HepG2 (cell line): ENCODE measurements around the gene ZNF213. TPM values are rescaled to one million over a fixed set of nuclear protein-coding genes. Genes with fewer than 3 reads are reported as not detected.

ENCODE experiments used
- ATAC-seq: fragments of 200-7000 bp; cut with Tn5 transposase; 3 replicates; pipeline ENCODE4 v1.9.1; 2020; ENCODE audit warnings: mild to moderate bottlenecking, moderate library complexity
- BruUV-seq: library from RNA; stranded (reverse); fragments of 400-500 nt; replicated peaks from 2 replicates; lab custom pipeline; 2021; lab: Mats Ljungman, UMichigan
- CTCF ChIA-PET: fragments of 300-600 bp; formaldehyde crosslinking; extraction: SDS; loops from one replicate; lab custom pipeline; 2021; ENCODE audit warnings: low total read pairs, inconsistent platforms, low intra/inter-chr PET ratio; lab: Yijun Ruan, JAX
- POLR2A ChIA-PET: fragments of 350-600 bp; sonication (Branson Sonifier 250); formaldehyde crosslinking; loops from one replicate; lab custom pipeline; 2020; ENCODE audit warnings: antibody characterized with exemption, inconsistent platforms; lab: Yijun Ruan, JAX
- DNase-seq: peaks from one replicate; pipeline ENCODE4 v3.0.0-alpha.2; 2015; ENCODE audit warnings: low spot score
- FAIRE-seq: peaks from 3 replicates; lab custom pipeline; 2011; peaks lifted over from hg19 to GRCh38; lab: Jason Lieb, UNC
- H2AFZ ChIP-seq: one replicate; pipeline ENCODE4 v1.6.1; 2011; ENCODE audit warnings: low read length, inconsistent platforms
- H3K27ac ChIP-seq: fragments of 300-600 bp; 3 replicates; pipeline ENCODE4 v1.8.0; 2011; ENCODE audit warnings: mixed run types, mild to moderate bottlenecking, mixed read lengths, low read length, inconsistent platforms; ENCODE audit not compliant: insufficient read depth; ENCODE audit errors: extremely low read length
- H3K27me3 ChIP-seq, 2 experiments: fragments of 200-600 bp in 1 of 2; 2 replicates in 1 of 2; 3 replicates in 1 of 2; pipeline versions ENCODE4 v1.6.0 to v1.8.0; 2011; ENCODE audit warnings: low read length in 2 of 2, mild to moderate bottlenecking in 2 of 2, moderate library complexity in 2 of 2, inconsistent platforms in 1 of 2; ENCODE audit not compliant: insufficient read depth in 2 of 2, control insufficient read depth in 1 of 2
- H3K36me3 ChIP-seq, 2 experiments: fragments of 200-600 bp in 1 of 2; replicated peaks in 1 of 2; 2 replicates in 1 of 2; 3 replicates in 1 of 2; pipeline versions ENCODE4 v1.5.1 to v1.8.0; 2011; ENCODE audit warnings: low read length in 2 of 2, inconsistent platforms in 1 of 2; ENCODE audit not compliant: insufficient read depth in 2 of 2, control insufficient read depth in 1 of 2
- H3K4me1 ChIP-seq: 2 replicates; pipeline ENCODE4 v1.5.1; 2012; ENCODE audit warnings: low read length, inconsistent platforms; ENCODE audit not compliant: insufficient read depth
- H3K4me2 ChIP-seq: 2 replicates; pipeline ENCODE4 v1.6.0; 2011; ENCODE audit warnings: low read depth, low read length, inconsistent platforms
- H3K4me3 ChIP-seq, 3 experiments: fragments of 200-600 bp in 1 of 3; sonication (generic), shearing (Covaris generic) in 1 of 3; replicated peaks in 1 of 3; 2 replicates each; pipeline ENCODE4 v1.5.1; 2011 to 2016; ENCODE audit warnings: low read length in 3 of 3, inconsistent platforms in 2 of 3, low read depth in 2 of 3, mild to moderate bottlenecking in 2 of 3, control low read depth in 1 of 3, mixed read lengths in 1 of 3; ENCODE audit not compliant: insufficient read depth in 1 of 3
- H3K79me2 ChIP-seq: one replicate; pipeline ENCODE4 v1.6.1; 2011; ENCODE audit warnings: low read length, inconsistent platforms; ENCODE audit not compliant: insufficient read depth
- H3K9ac ChIP-seq: 2 replicates; pipeline ENCODE4 v1.6.0; 2011; ENCODE audit warnings: mild to moderate bottlenecking, low read depth, low read length, inconsistent platforms; ENCODE audit not compliant: insufficient read depth
- H3K9me3 ChIP-seq: 2 replicates; pipeline ENCODE4 v1.5.1; 2012; ENCODE audit warnings: mild to moderate bottlenecking, low read length
- H4K20me1 ChIP-seq: 2 replicates; pipeline ENCODE4 v1.6.0; 2011; ENCODE audit warnings: inconsistent platforms, mild to moderate bottlenecking, low read length, moderate library complexity; ENCODE audit not compliant: insufficient read depth
- KAT8 ChIP-seq: IDR thresholded peaks from 2 replicates; pipeline ENCODE4 v1.6.1; 2016; ENCODE audit warnings: missing genetic modification reagents, missing compliant biosample characterization
- KDM5A ChIP-seq: fragments of 200-600 bp; sonication (generic); IDR thresholded peaks from 2 replicates; pipeline ENCODE4 v1.7.0; 2018; ENCODE audit warnings: antibody characterized with exemption, mild to moderate bottlenecking, low read length, borderline replicate concordance
- MLLT10 ChIP-seq: sonication (generic); formaldehyde crosslinking; IDR thresholded peaks from 2 replicates; pipeline ENCODE4 v1.4.0; 2020; ENCODE audit warnings: missing genetic modification reagents
- SALL2 ChIP-seq: sonication (generic); formaldehyde crosslinking; IDR thresholded peaks from 2 replicates; pipeline ENCODE4 v1.8.1; 2023; ENCODE audit warnings: mild to moderate bottlenecking, missing genetic modification reagents, inconsistent platforms
- ZBTB10 ChIP-seq: sonication (generic); formaldehyde crosslinking; IDR thresholded peaks from 2 replicates; pipeline ENCODE4 v1.4.0; 2020; ENCODE audit warnings: missing genetic modification reagents, borderline replicate concordance
- ZFP36L1 ChIP-seq: sonication (generic); formaldehyde crosslinking; IDR thresholded peaks from 2 replicates; pipeline ENCODE4 v1.8.0; 2022; ENCODE audit warnings: mild to moderate bottlenecking, missing genetic modification reagents, moderate library complexity
- ZMYM2 ChIP-seq: sonication (generic); formaldehyde crosslinking; IDR thresholded peaks from 2 replicates; pipeline ENCODE4 v1.8.0; 2022; ENCODE audit warnings: mild to moderate bottlenecking, missing genetic modification reagents
- ZNF142 ChIP-seq: sonication (generic); formaldehyde crosslinking; IDR thresholded peaks from 2 replicates; pipeline ENCODE4 v1.4.0; 2020; ENCODE audit warnings: missing genetic modification reagents
- ZNF18 ChIP-seq: sonication (generic); formaldehyde crosslinking; IDR thresholded peaks from 2 replicates; pipeline ENCODE4 v1.8.0; 2022; ENCODE audit warnings: mild to moderate bottlenecking, missing genetic modification reagents; ENCODE audit not compliant: insufficient replicate concordance
- ZNF709 ChIP-seq: sonication (generic); formaldehyde crosslinking; IDR thresholded peaks from 2 replicates; pipeline ENCODE4 v1.5.0; 2020; ENCODE audit warnings: mild to moderate bottlenecking, missing genetic modification reagents
- WGBS: methylation state at CpG from one replicate; pipeline ENCODE4 v1.1.6; 2017; ENCODE audit warnings: low lambda C conversion rate; 5-methylcytosine and 5-hydroxymethylcytosine counted together
- in situ Hi-C: cut with HindIII; loops from 2 replicates; pipeline ENCODE4 v1.10.0; 2017; ENCODE audit warnings: low pct_unique_long_range_greater_than_20kb; ENCODE audit not compliant: extremely low pct_ligation_motif_present
- intact Hi-C: fragments of 100-400 bp; cut with micrococcal nuclease; formaldehyde crosslinking; loops from one replicate; pipeline ENCODE4 v1.10.0; 2022; ENCODE audit not compliant: unreplicated experiment
- polyA plus RNA-seq, 8 experiments: library from polyadenylated mRNA; depleted of rRNA in 3 of 8; stranded (reverse) in 7 of 8; unstranded in 1 of 8; fragments of >200 nt; fragmentation: Illumina TruSeq in 4 of 8; extraction: Trizol in 4 of 8; gene quantifications; 2 replicates each; pipeline versions ENCODE4 v1.2.1 to v1.2.3, GENCODE V29; 2011 to 2016; ENCODE audit warnings: low read depth in 4 of 8, missing spikeins in 1 of 8, mixed read lengths in 1 of 8; ENCODE audit not compliant: insufficient read depth in 1 of 8
- total RNA-seq, 5 experiments: library from RNA; depleted of rRNA; stranded (reverse); fragments of >200 nt; fragmentation: Illumina TruSeq; extraction: Trizol; gene quantifications; 2 replicates each; pipeline ENCODE4 v1.2.3, GENCODE V29; 2016; ENCODE audit warnings: low read depth in 1 of 5

ZNF213 gene
- total and polyA plus RNA-seq, 2 of the 13 experiments (the other 11 are each of a cell fraction or from before 2014, with no cell fraction given): 0.59 to 0.97 TPM

GRCh38 chr16:3152027-3152276 is 17.1 kb downstream of the ZNF213 start:
- no peak for FAIRE-seq
- H3K9ac ChIP-seq: 0 out of 2 replicates have a peak overlapping the region, but pooled peaks have one; percentile 32
- no peaks in the 10 kb centered on the region for H3K9me3 ChIP-seq

More at GRCh38 chr16:3152027-3152276, 17.1 kb downstream of the ZNF213 start:
- Histone ChIP-seq H2AFZ (no peak overlapping the region), H4K20me1 (no peaks in the 10 kb centered on the region), H3K36me3 (no peaks in the 10 kb centered on the region)
- in situ Hi-C loops: no loop called here
- TF ChIP-seq ZFP36L1 (CRISPR knock-in tag): no peak
- 0 out of 2 replicates have a peak, but pooled peaks have one; percentile 27 for TF ChIP-seq ZBTB10 (CRISPR knock-in tag)
- TF ChIP-seq SALL2 (CRISPR knock-in tag): peak; percentile 2; the same call in 1 of the 2 replicates
- 0 out of 2 replicates have a peak, but pooled peaks have one; percentile 10 for TF ChIP-seq KDM5A
- no peak for TF ChIP-seq MLLT10 (CRISPR knock-in tag)
- peak; percentile 6; the same call in 1 of the 2 replicates for TF ChIP-seq ZMYM2
- TF ChIP-seq ZNF142: 0 out of 2 replicates have a peak, but pooled peaks have one; percentile 25
- TF ChIP-seq KAT8 (CRISPR knock-in tag): no peak
- peak; percentile 14 for TF ChIP-seq ZNF18 (CRISPR knock-in tag)
- TF ChIP-seq ZNF709 (CRISPR knock-in tag): 0 out of 2 replicates have a peak, but pooled peaks have one; percentile 12
- TF ChIP-seq, all 625 proteins: peak for 7
- no TSS peak for BruUV-seq
- CTCF ChIA-PET: interaction anchor here (1.1 to 2.8 kb wide), 2 partner anchors 11 to 14 kb away, joined by 3 to 18 read pairs; no protein-coding TSS in a partner anchor
- H3K79me2 ChIP-seq: no peaks in the 10 kb centered on the region
- peak overlapping the region; percentile 52 to 78 (median 70) for H3K4me3 ChIP-seq
- H3K4me2 ChIP-seq: peak overlapping the region; percentile 97
- peaks cover 0 to 19% of the 10 kb centered on the region in 2 experiments; a peak in 3 of 5 replicates for H3K27me3 ChIP-seq
- H3K27ac ChIP-seq: peak overlapping the region; percentile 21
- DNase-seq (no peak), ATAC-seq (no peak)
- POLR2A ChIA-PET: interaction anchor here (1.1 to 1.4 kb wide), 3 partner anchors 17 to 36 kb away, joined by 3 to 6 read pairs (median 3); partner anchors contain the start of genes OR1F1 and ZNF213
- peaks cover 38% of the 10 kb centered on the region for H3K4me1 ChIP-seq
- intact Hi-C loops: loop anchor here (2.0 to 5.0 kb wide), 2 partner anchors 19 to 35 kb away; partner anchors contain the start of gene OR1F1
- WGBS: 3% methylated on average over 15 of the region's 15 CpGs
